ENCODE results near the gene ARHGAP22. TPM values are rescaled to one million over a fixed set of nuclear protein-coding genes. Genes with fewer than 3 reads are reported as not detected.

The ARHGAP22 gene
- total RNA-seq, 3 donors from 2014 or later (not counting 1 experiment from before 2014, with no cell fraction given), result 0.21 to 0.40 TPM; not detected in 1

DNA sequence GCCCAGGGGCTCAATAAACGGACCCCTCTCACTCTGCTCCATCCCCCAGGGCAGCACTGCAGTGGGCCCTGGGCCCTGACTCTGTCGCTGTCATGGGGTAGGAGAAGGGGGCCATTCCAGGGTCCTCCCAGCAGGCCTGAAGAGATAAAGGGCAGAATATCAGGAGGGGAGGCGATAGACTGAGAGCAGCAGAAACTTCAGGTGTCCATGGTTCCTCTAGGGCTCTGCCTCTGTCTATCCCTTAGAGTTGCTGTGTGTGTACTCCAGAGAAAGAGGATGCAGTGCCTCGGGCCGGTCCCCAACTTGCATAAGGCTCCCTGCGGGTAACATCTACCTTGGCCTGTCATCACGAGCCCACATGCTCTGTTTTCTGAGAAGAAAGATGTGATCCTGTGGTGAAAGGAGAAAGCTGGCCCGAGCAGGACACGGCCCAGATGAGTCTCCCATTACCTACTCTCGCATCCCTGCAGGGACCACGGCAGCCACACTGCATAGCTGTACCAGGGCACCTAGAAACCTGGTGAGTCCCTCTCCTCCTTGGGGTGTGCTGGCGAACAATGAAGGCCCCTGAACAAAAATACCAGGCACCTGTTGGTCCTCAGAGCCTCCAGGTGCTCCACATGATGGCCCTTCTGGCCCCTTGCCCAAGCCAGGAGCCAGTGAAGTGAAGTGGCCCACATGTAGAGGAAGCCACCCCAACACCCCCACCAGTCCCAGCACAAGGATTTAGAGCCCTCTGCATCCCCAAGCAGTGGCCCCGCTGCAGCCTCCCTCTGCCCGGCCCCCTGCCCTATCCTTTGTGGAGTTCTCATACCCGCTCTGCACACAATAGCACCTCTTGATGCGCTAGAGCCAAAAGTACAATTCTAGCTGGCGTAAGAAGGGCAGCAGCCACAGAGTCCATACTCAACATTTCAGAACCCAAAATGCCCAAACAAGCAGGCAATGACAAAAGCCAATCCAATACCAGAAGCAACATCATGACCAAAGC is 106.8 kb downstream of the ARHGAP22 start:
- H3K27me3 Mint-ChIP-seq (ENCODE audit: low read depth in 2 of 2), result peaks cover 11 to 25% of the 10 kb centered on the region in 2 donors
- no peak for TF ChIP-seq CTCF (IDR thresholded peaks at IDR 0.05)
- peak in 1 of 2 donors; percentile 9 for DNase-seq
- no peak for ATAC-seq
- Histone ChIP-seq H3K4me1 (ENCODE audit: control insufficient read depth, insufficient read depth, low read length) (no peaks in the 10 kb centered on the region), H3K36me3 (ENCODE audit: control insufficient read depth, insufficient read depth, low read length) (no peaks in the 10 kb centered on the region), H3K27me3 (ENCODE audit: control insufficient read depth, insufficient read depth, low read length) (no peaks in the 10 kb centered on the region), H3K9me3 (ENCODE audit: control insufficient read depth, insufficient read depth, low read length) (no peaks in the 10 kb centered on the region), H3K4me3 (ENCODE audit: low read length) (no peak overlapping the region), H3K27ac (ENCODE audit: low read length) (no peak overlapping the region)
- H3K4me1 Mint-ChIP-seq, result peaks cover 18% of the 10 kb centered on the region in 2 donors
- no peaks in the 10 kb centered on the region for H3K36me3 Mint-ChIP-seq
- intact Hi-C loops (cut with micrococcal nuclease), result no loop called here
- 80% methylated on average over 17 of the region's 17 CpGs for WGBS (ENCODE audit: insufficient coverage)
- no peak overlapping the region for H3K4me3 Mint-ChIP-seq
- no peak overlapping the region for H3K27ac Mint-ChIP-seq
- H3K9me3 Mint-ChIP-seq, result no peaks in the 10 kb centered on the region

DNA sequence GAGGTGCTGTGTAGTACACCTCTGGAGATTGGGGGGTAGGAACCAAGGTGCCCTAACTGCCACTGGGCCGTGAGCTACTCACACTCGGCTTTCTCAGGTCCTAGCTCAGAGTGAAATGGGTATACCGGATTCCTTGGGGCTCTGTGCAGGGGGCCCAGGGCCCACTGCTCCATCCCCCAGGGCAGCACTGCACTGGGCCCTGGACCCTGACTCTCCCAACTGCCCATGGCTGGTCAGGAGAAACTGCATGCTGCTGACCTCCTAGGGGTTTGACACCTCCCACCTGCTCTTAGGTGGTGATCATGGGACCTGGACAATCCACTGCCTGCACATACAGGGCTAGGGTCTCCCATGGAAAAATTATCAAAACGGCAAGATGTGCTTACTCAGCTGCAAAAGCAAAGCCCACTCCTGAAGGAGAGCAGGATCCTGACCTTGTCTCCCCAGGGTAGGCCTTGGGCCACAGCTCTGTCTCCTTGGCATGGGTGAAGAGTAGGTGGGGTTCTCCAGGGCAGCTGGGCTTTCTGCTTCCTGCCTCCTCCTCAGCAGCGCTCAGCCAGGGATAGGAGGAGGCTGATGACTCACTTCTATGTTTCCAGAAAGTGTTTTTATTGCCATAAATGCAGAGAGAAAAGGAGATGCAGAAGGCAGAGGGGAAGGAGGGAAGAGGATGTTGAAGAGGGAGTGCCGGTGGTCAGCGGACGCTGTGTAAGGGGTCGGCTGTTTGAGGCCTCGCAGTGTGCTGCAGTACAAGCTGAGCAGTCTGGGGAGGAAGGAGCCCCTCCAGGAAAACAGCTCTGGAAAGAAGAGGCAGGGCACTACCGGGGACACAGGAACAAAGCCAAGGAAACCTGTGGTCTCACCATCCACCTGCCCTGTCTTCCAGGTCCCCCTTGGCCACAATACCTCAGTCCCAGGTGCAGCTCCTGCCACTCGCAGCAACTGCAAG is 107.8 kb downstream of the ARHGAP22 start:
- WGBS (ENCODE audit: insufficient coverage), result 65% methylated on average over 12 of the region's 12 CpGs

GRCh38 chr10:48496105-48496830 is 108.6 kb downstream of the ARHGAP22 start:
- Histone ChIP-seq H3K27ac (ENCODE audit: low read length) (no peak overlapping the region), H3K9me3 (ENCODE audit: control insufficient read depth, insufficient read depth, low read length) (no peaks in the 10 kb centered on the region), H3K27me3 (ENCODE audit: control insufficient read depth, insufficient read depth, low read length) (no peaks in the 10 kb centered on the region), H3K36me3 (ENCODE audit: control insufficient read depth, insufficient read depth, low read length) (no peaks in the 10 kb centered on the region), H3K4me1 (ENCODE audit: control insufficient read depth, insufficient read depth, low read length) (no peaks in the 10 kb centered on the region), H3K4me3 (ENCODE audit: low read length) (no peak overlapping the region)
- Mint-ChIP-seq H3K4me1 (peaks cover 18% of the 10 kb centered on the region in 2 donors), H3K27ac (no peak overlapping the region), H3K9me3 (no peaks in the 10 kb centered on the region), H3K4me3 (no peak overlapping the region), H3K36me3 (no peaks in the 10 kb centered on the region), H3K27me3 (ENCODE audit: low read depth in 2 of 2) (peaks cover 9 to 18% of the 10 kb centered on the region in 2 donors)
- intact Hi-C loops (cut with micrococcal nuclease), result no loop called here
- no peak for TF ChIP-seq CTCF (IDR thresholded peaks at IDR 0.05)
- ATAC-seq, result no peak
- peak in 1 of 2 donors; percentile 1 for DNase-seq
- WGBS (ENCODE audit: insufficient coverage), result 89% methylated on average over 8 of the region's 10 CpGs

More for the DNA sequence above, 107.8 kb downstream of the ARHGAP22 start:
- no peaks in the 10 kb centered on the region for H3K36me3 Mint-ChIP-seq
- H3K27me3 Mint-ChIP-seq (ENCODE audit: low read depth in 2 of 2), result peaks cover 8 to 18% of the 10 kb centered on the region in 2 donors
- no peaks in the 10 kb centered on the region for H3K27me3 ChIP-seq (ENCODE audit: control insufficient read depth, insufficient read depth, low read length)
- TF ChIP-seq CTCF (IDR thresholded peaks at IDR 0.05), result no peak
- ATAC-seq (no peak), DNase-seq (no peak)
- no peaks in the 10 kb centered on the region for H3K9me3 ChIP-seq (ENCODE audit: control insufficient read depth, insufficient read depth, low read length)
- intact Hi-C loops (cut with micrococcal nuclease), result no loop called here
- H3K4me3 Mint-ChIP-seq, result no peak overlapping the region
- H3K4me1 ChIP-seq (ENCODE audit: control insufficient read depth, insufficient read depth, low read length), result no peaks in the 10 kb centered on the region
- no peak overlapping the region for H3K27ac Mint-ChIP-seq
- no peak overlapping the region for H3K27ac ChIP-seq (ENCODE audit: low read length)
- no peaks in the 10 kb centered on the region for H3K9me3 Mint-ChIP-seq
- peaks cover 18% of the 10 kb centered on the region in 2 donors for H3K4me1 Mint-ChIP-seq
- no peaks in the 10 kb centered on the region for H3K36me3 ChIP-seq (ENCODE audit: control insufficient read depth, insufficient read depth, low read length)
- H3K4me3 ChIP-seq (ENCODE audit: low read length), result no peak overlapping the region
